Loucy (cell line): ENCODE measurements around the gene ZNF608.

Experiments
- H2AFZ ChIP-seq: fragments of 200-600 bp; sonication (generic); 2 replicates; pipeline ENCODE4 v1.6.0; 2016; ENCODE audit warnings: antibody characterized with exemption, mild to moderate bottlenecking, low read length, moderate library complexity
- H3F3A ChIP-seq: fragments of 200-600 bp; 2 replicates; pipeline ENCODE4 v1.6.0; 2016; ENCODE audit warnings: antibody characterized with exemption, low read depth, mild to moderate bottlenecking
- H3K27me3 ChIP-seq: fragments of 200-600 bp; sonication (generic); 2 replicates; pipeline ENCODE4 v1.6.1; 2014; ENCODE audit warnings: low read length, mild to moderate bottlenecking; ENCODE audit not compliant: insufficient read depth, poor library complexity, severe bottlenecking
- H3K36me3 ChIP-seq: fragments of 200-600 bp; sonication (generic); 2 replicates; pipeline ENCODE4 v1.6.1; 2016; ENCODE audit warnings: low read length; ENCODE audit not compliant: insufficient read depth
- H3K4me1 ChIP-seq: fragments of 200-600 bp; sonication (generic); 2 replicates; pipeline ENCODE4 v1.5.1; 2014; ENCODE audit warnings: low read length, mild to moderate bottlenecking; ENCODE audit not compliant: insufficient read depth, poor library complexity, severe bottlenecking
- H3K4me2 ChIP-seq: fragments of 200-600 bp; sonication (generic); 2 replicates; pipeline ENCODE4 v1.6.0; 2014; ENCODE audit warnings: antibody characterized with exemption, low read length, low read depth, mild to moderate bottlenecking; ENCODE audit not compliant: poor library complexity, severe bottlenecking
- H3K4me3 ChIP-seq: fragments of 200-600 bp; sonication (generic); 2 replicates; pipeline ENCODE4 v1.5.1; 2014; ENCODE audit warnings: low read length, mild to moderate bottlenecking, mixed read lengths; ENCODE audit not compliant: poor library complexity, severe bottlenecking
- H3K79me2 ChIP-seq: fragments of 200-600 bp; sonication (generic); 2 replicates; pipeline ENCODE4 v1.6.1; 2014; ENCODE audit warnings: low read length; ENCODE audit not compliant: insufficient read depth
- H3K9ac ChIP-seq: fragments of 200-600 bp; sonication (generic); 2 replicates; pipeline ENCODE4 v1.6.0; 2014; ENCODE audit warnings: mild to moderate bottlenecking, low read depth, low read length, moderate library complexity; ENCODE audit not compliant: poor library complexity, severe bottlenecking
- H3K9me2 ChIP-seq: fragments of 200-600 bp; sonication (generic); replicated peaks from 2 replicates; pipeline ENCODE4 v1.6.1; 2016; ENCODE audit warnings: low read depth, low read length, mixed read lengths
- H3K9me3 ChIP-seq: fragments of 200-600 bp; sonication (generic); 2 replicates; pipeline ENCODE4 v1.6.1; 2014; ENCODE audit warnings: mild to moderate bottlenecking, antibody characterized with exemption, low read length, low read depth; ENCODE audit not compliant: insufficient read depth
- H4K20me1 ChIP-seq: fragments of 200-600 bp; sonication (generic); 2 replicates; pipeline ENCODE4 v1.6.0; 2014; ENCODE audit warnings: antibody characterized with exemption, low read length, mild to moderate bottlenecking; ENCODE audit not compliant: insufficient read depth, poor library complexity, severe bottlenecking
- EZH2phosphoT487 ChIP-seq: fragments of 200-600 bp; IDR thresholded peaks from 2 replicates; pipeline ENCODE4 v1.6.1; 2018; ENCODE audit warnings: antibody characterized with exemption, mild to moderate bottlenecking, moderate library complexity, borderline replicate concordance
- TF ChIP-seq, protein P1 (sequence below): fragments of 200-600 bp; sonication (generic); conservative IDR thresholded peaks from 2 replicates; pipeline ENCODE4 v1.5.1; 2014; ENCODE audit warnings: mild to moderate bottlenecking, antibody characterized with exemption, low read length

ZNF608 gene

DNA sequence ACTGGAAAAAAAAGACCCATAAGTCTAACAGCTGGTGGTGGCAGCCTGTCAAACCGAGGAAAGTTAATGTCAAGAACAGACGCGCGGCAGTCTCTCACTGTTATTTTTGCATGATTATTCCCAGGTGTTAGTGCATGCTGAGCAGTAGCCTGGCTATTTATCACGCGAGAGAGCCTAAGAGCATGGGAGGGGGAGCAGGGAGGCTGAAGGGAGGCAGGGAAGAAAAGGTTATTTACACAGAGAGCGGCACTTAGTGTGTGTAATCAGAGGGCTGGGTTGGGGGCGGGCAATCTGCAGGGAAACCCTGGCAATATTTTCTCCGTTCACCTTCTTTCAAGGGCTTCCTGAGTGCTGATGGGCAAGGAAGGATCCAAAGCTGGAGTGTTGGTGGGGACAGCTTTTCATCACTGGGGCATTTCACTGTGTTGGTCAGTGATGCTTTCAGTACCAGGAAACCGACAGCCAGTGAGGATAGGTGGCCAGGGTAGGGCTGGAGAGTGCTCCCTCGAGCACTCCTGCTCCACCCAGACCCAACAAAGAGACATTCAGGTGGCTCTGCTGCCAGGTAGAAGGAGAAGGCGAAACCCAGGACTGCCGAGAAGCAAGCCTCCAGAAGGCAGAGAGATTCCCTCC, 39.6 kb downstream of the ZNF608 start:
- Histone ChIP-seq H3K27me3 (peaks cover 39% of the 10 kb centered on the region), H3K9me3 (no peaks in the 10 kb centered on the region), H3K4me2 (no peak overlapping the region), H3F3A (no peaks in the 10 kb centered on the region), H3K4me1 (no peaks in the 10 kb centered on the region), H3K9me2 (no peaks in the 10 kb centered on the region), H3K36me3 (no peaks in the 10 kb centered on the region), H3K4me3 (no peak overlapping the region), H3K9ac (no peak overlapping the region), H3K79me2 (no peaks in the 10 kb centered on the region), H2AFZ (no peak overlapping the region), H4K20me1 (no peaks in the 10 kb centered on the region)
- TF ChIP-seq, protein P1, sequence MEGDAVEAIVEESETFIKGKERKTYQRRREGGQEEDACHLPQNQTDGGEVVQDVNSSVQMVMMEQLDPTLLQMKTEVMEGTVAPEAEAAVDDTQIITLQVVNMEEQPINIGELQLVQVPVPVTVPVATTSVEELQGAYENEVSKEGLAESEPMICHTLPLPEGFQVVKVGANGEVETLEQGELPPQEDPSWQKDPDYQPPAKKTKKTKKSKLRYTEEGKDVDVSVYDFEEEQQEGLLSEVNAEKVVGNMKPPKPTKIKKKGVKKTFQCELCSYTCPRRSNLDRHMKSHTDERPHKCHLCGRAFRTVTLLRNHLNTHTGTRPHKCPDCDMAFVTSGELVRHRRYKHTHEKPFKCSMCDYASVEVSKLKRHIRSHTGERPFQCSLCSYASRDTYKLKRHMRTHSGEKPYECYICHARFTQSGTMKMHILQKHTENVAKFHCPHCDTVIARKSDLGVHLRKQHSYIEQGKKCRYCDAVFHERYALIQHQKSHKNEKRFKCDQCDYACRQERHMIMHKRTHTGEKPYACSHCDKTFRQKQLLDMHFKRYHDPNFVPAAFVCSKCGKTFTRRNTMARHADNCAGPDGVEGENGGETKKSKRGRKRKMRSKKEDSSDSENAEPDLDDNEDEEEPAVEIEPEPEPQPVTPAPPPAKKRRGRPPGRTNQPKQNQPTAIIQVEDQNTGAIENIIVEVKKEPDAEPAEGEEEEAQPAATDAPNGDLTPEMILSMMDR, result no peak
- no peak for TF ChIP-seq EZH2phosphoT487

DNA sequence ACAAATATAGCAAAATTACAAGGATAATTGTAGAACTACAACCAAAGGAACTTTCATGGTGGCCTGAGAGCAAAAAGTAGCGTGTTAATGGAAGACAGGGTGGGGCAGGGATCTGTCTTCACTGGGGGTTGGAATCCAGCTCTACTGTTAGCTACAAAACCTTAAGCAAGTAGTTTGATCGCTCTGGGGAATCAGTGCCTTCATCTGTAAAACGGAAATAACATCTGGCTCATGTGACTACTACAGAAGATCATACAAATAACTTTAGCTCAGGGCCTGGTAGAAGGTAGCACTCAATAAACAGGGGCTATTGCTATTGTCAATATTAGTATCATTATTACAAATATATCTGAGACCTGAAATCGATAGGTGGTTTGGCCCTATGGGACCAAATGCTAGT, 40.4 kb downstream of the ZNF608 start:
- Histone ChIP-seq H3K4me3 (no peak overlapping the region), H3K4me2 (no peak overlapping the region), H3K9me2 (no peaks in the 10 kb centered on the region), H3K79me2 (no peaks in the 10 kb centered on the region), H3K27me3 (peaks cover 42% of the 10 kb centered on the region), H2AFZ (no peak overlapping the region), H4K20me1 (no peaks in the 10 kb centered on the region), H3K36me3 (no peaks in the 10 kb centered on the region), H3K9ac (no peak overlapping the region), H3K9me3 (no peaks in the 10 kb centered on the region), H3K4me1 (no peaks in the 10 kb centered on the region), H3F3A (no peaks in the 10 kb centered on the region)
- TF ChIP-seq EZH2phosphoT487, result no peak
- TF ChIP-seq, protein P1, result no peak

DNA sequence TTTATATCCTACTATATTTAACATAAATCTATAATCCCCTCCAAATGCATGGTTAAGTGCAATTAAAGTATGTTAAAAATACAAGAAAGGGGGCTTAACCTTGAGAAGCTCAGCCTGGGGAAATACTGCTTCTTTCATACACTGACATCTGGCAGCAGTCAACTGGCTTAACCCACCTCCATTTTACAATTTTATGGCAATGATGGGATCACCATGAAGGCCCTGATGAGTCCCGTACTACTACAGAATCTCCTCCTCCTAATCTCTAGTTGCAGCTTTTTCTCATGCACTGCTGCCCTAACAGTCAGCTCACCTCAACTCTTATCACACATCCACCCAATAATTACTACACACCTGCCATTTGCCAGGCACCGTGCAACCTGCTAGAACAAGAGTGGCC, 40.9 kb downstream of the ZNF608 start:
- Histone ChIP-seq H3K4me2 (no peak overlapping the region), H3K4me3 (no peak overlapping the region), H3K4me1 (no peaks in the 10 kb centered on the region), H3K9me3 (no peaks in the 10 kb centered on the region), H3F3A (no peaks in the 10 kb centered on the region), H3K9me2 (no peaks in the 10 kb centered on the region), H3K27me3 (peaks cover 47% of the 10 kb centered on the region), H3K36me3 (no peaks in the 10 kb centered on the region), H3K79me2 (no peaks in the 10 kb centered on the region), H2AFZ (no peak overlapping the region), H3K9ac (no peak overlapping the region), H4K20me1 (no peaks in the 10 kb centered on the region)
- no peak for TF ChIP-seq EZH2phosphoT487
- TF ChIP-seq, protein P1, result no peak
